ENCODE measurements around the gene EML5. TPM values are rescaled to one million over a fixed set of nuclear protein-coding genes. Genes with fewer than 3 reads are reported as not detected.

The EML5 gene
- total and polyA plus RNA-seq, 12 donors = 0.04 to 0.44 (median 0.19) TPM

DNA sequence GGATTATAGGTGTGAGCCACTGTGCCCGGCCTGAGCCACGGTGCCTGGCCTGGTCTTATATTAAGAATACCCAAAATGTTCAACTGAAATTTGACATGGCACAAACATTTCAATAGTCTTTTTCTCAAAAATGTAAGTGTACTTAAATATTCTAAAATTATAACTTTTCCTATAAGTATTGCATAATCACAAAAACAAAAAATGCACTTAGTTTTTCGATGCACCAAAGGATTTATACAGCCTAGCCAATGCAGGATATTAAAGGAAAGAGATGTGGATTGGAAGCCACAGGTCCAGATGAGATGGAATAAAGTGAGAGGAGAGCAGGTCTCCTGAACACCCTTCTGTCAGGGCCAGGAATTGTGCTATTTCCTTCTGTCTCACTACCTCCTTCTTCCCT is 167.1 kb downstream of the EML5 start:
- Histone ChIP-seq H3K4me1 (no peaks in the 10 kb centered on the region), H3K27ac (no peak overlapping the region), H3K27me3 (no peaks in the 10 kb centered on the region), H3K36me3 (no peaks in the 10 kb centered on the region), H3K4me3 (no peak overlapping the region), H3K9me3 (no peaks in the 10 kb centered on the region)
- DNase-seq (no peak), ATAC-seq (no peak)
- no peak for TF ChIP-seq CTCF (IDR thresholded peaks at IDR 0.05)
- intact Hi-C loops (cut with DNase I) = no loop called here
- 96 to 97% methylated on average over 3 of the region's 3 CpGs for WGBS, 2 donors

DNA sequence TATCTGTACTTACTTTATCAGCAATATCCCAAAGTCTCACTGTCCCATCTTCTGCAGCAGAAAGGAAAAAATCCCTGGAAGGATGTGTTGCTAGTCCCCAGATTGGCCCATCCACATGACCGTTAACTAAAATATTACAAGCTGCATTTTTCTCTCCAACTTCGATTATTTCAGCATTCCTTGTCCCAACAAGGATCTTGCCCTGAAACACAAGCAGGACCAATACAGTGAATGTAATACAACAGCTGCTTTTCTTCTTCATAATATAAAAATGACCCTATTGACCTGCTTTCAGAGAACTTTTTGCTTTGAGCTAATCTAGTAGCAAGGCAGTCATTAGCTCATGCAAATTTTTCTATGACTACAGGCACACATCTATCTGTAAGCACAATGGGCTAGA is 171.7 kb downstream of the EML5 start:
- WGBS, 2 donors = 70 to 75% methylated on average over 2 of the region's 2 CpGs
- intact Hi-C loops (cut with DNase I) = no loop called here
- ATAC-seq (no peak), DNase-seq (no peak)
- Histone ChIP-seq H3K4me3 (no peak overlapping the region), H3K27me3 (no peaks in the 10 kb centered on the region), H3K27ac (no peak overlapping the region), H3K36me3 (peaks cover 0 to 12% (median 0%) of the 10 kb centered on the region in 9 donors), H3K4me1 (no peaks in the 10 kb centered on the region), H3K9me3 (no peaks in the 10 kb centered on the region)
- TF ChIP-seq CTCF (IDR thresholded peaks at IDR 0.05) = no peak

DNA sequence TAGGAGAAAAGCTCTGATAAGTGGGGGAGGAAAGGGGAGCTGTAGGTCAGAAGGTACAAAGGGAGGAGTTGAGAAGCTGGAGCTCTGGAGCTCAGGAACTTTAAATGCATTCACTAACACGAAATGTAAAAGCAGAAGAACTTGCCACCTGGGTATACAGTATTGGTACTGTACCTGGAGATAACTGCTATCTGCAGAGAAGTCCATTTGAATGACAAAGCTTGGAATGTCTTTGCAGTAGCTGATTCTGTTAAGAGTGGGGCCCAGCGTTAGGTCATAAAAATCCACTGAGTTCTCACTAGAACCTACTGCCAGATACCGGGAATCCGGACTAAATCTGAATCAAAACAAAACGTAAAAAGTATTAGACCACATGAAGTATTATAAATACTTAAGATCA is 174.3 kb downstream of the EML5 start:
- Histone ChIP-seq H3K4me1 (peaks cover 0 to 13% (median 10%) of the 10 kb centered on the region in 9 donors), H3K9me3 (no peaks in the 10 kb centered on the region), H3K36me3 (peaks cover 0 to 25% (median 0%) of the 10 kb centered on the region in 9 donors), H3K27me3 (no peaks in the 10 kb centered on the region), H3K4me3 (no peak overlapping the region), H3K27ac (no peak overlapping the region)
- ATAC-seq (no peak), DNase-seq (no peak)
- TF ChIP-seq CTCF (IDR thresholded peaks at IDR 0.05) = no peak
- 78 to 85% methylated on average over 5 of the region's 5 CpGs for WGBS, 2 donors
- intact Hi-C loops (cut with DNase I) = no loop called here

DNA sequence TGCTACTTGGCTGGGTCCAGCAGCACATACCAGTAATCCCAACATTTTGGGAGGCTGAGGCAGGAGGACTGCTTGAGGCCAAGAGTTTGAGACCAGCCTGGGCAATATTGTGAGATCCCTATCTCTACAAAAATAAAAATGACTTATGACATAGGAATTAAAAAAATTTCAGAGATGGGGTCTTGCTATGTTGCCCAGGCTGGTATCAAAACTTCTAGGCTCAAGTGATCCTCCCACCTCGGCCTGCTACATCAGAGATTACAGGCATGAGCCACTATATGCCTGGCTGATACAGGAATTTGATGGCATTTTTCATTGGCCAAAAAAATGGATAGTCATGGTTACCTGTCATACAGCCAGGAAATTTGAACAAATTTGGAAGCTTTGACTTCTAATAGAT is 175.3 kb downstream of the EML5 start:
- peaks cover 0 to 35% (median 4%) of the 10 kb centered on the region in 9 donors for H3K36me3 ChIP-seq
- TF ChIP-seq CTCF (IDR thresholded peaks at IDR 0.05) = no peak
- H3K9me3 ChIP-seq = no peaks in the 10 kb centered on the region
- 97 to 100% methylated on average over 1 of the region's 1 CpG for WGBS, 2 donors
- ATAC-seq (no peak), DNase-seq (no peak)
- intact Hi-C loops (cut with DNase I) = no loop called here
- no peak overlapping the region for H3K4me3 ChIP-seq
- H3K4me1 ChIP-seq = peaks cover 0 to 18% (median 12%) of the 10 kb centered on the region in 9 donors
- no peak overlapping the region for H3K27ac ChIP-seq
- H3K27me3 ChIP-seq = no peaks in the 10 kb centered on the region
